BLaER1 treated with 17β-estradiol and CSF1 and Interleukin-3, amounts not matched to agents 10 nM and 100 nM (cell line): ENCODE data around the gene GSTP1.
A peak's percentile ranks its signal among the peaks of the same experiment; 100 is the strongest.
"Not testable (repeated sequence)": the region's sequence is repeated elsewhere in the genome, so short reads cannot be mapped to it uniquely, and the experiment has no call there.

ENCODE experiments used
- H3K27ac ChIP-seq, 11 experiments: shearing (Covaris generic); formaldehyde crosslinking; 2 replicates each; pipeline ENCODE4 v1.8.1; 2022
- H3K27me3 ChIP-seq, 11 experiments: shearing (Covaris generic); formaldehyde crosslinking; 2 replicates each; pipeline ENCODE4 v1.8.1; 2022
- H3K36me3 ChIP-seq, 11 experiments: shearing (Covaris generic); formaldehyde crosslinking; 2 replicates each; pipeline ENCODE4 v1.8.1; 2022
- H3K4me1 ChIP-seq, 10 experiments: shearing (Covaris generic); formaldehyde crosslinking; 2 replicates each; pipeline ENCODE4 v1.8.1; 2022
- H3K4me2 ChIP-seq, 11 experiments: shearing (Covaris generic); formaldehyde crosslinking; 2 replicates each; pipeline ENCODE4 v1.8.1; 2022
- H3K4me3 ChIP-seq, 10 experiments: shearing (Covaris generic); formaldehyde crosslinking; 2 replicates each; pipeline ENCODE4 v1.8.1; 2022
- H3K9ac ChIP-seq, 11 experiments: shearing (Covaris generic); formaldehyde crosslinking; 2 replicates each; pipeline ENCODE4 v1.8.1; 2022
- H3K9me3 ChIP-seq, 11 experiments: shearing (Covaris generic); formaldehyde crosslinking; replicated peaks in 1 of 11; 2 replicates each; pipeline ENCODE4 v1.8.1; 2022
- H4K20me1 ChIP-seq, 11 experiments: shearing (Covaris generic); formaldehyde crosslinking; 2 replicates each; pipeline ENCODE4 v1.8.1; 2022
- Cebpa-rat ChIP-seq, 11 experiments: shearing (Covaris generic); IDR thresholded peaks; 2 replicates each; pipeline ENCODE4 v1.8.1; 2022

GSTP1 gene

DNA sequence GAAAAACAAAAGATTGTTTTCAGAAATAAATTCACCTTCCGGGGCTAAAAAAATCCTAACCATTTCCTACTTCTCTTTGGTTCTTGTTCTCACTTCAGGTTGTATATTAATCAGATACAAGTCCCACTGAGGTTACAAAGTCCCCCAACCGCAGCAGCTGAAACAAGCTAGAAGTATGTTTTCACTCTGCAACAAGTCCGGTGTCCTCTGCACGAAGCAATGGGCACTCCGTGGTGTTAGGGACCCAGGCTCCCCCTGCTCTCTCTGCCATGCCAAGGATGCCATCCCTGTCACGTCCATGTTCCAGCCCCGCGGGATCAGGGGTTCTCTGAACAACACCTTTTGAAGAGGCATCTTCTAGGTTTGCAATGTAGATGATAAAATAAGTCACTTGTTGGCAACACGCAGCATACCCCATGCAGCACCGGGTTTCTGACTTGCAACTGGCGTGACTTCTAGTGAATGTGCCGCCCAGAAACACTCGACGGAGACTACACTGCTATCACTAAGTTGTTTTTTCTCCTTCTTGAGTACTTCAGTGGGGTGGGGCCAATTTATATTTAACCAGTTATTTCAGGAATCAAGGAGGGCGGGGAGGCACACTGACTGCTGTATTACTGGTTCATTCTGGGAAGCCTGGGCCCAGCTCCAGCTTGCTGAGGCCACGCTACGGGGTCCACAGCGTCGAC, 25.4 kb upstream of the GSTP1 start:
- no peak overlapping the region for H3K4me3 ChIP-seq
- H3K4me1 ChIP-seq = peaks cover 17 to 61% (median 39%) of the 10 kb centered on the region in 10 experiments
- no peaks in the 10 kb centered on the region for H3K27me3 ChIP-seq
- no peaks in the 10 kb centered on the region for H3K36me3 ChIP-seq
- TF ChIP-seq Cebpa-rat (IDR thresholded peaks at IDR 0.05) = no peak
- peaks cover 0 to 1% (median 0%) of the 10 kb centered on the region in 11 experiments; a peak in 1 of 22 replicates for H3K9me3 ChIP-seq
- peak overlapping the region; percentile 7 to 65 (median 45); a peak in 17 of 22 replicates for H3K4me2 ChIP-seq
- H4K20me1 ChIP-seq = no peaks in the 10 kb centered on the region
- no peak overlapping the region for H3K27ac ChIP-seq
- 0 out of 22 replicates have a peak overlapping the region, but pooled peaks of 1 of the 11 experiments have one; percentile 2 for H3K9ac ChIP-seq

DNA sequence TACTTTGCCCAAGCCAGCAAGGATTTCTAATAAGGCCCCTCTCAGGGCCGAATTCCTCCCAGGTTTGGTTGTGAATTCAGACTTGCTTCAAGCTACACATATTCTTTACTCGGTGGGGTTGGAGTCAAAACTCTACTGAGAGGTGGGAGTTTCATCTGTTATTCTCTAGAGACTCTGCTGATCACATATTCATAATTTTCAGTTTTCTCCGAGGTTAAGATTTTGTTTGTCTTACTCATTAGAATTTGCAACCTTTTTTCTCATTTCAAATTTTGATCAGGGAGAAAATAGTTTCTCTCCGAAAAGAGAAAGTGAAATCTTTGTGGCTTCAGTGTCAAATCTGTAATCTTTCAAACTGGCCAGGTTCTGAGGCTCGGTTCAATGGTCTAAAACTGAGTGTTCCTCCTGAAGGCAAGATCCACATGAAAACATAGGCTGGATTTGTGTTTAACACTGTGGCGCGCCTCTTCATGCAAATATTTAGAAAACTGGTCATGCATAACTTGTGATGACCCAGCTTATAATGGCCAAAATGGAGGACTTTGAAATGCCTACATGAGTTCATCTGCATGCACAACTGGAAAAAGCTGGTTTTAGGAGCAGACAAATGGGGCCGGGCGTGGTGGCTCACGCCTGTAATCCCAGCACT, 21.5 kb upstream of the GSTP1 start:
- Histone ChIP-seq H3K4me3 (peak overlapping the region in 3 of 10 experiments; percentile 6 to 12 (median 8); a peak in 3 of 20 replicates), H3K4me1 (peaks cover 17 to 66% (median 40%) of the 10 kb centered on the region in 10 experiments), H3K27me3 (no peaks in the 10 kb centered on the region), H3K36me3 (no peaks in the 10 kb centered on the region), H3K9ac (peak overlapping the region in 8 of 11 experiments; percentile 2 to 49 (median 40); a peak in 14 of 22 replicates), H3K4me2 (peak overlapping the region; percentile 50 to 80 (median 61)), H3K27ac (peak overlapping the region in 9 of 11 experiments; percentile 2 to 64 (median 41); a peak in 11 of 22 replicates), H3K9me3 (no peaks in the 10 kb centered on the region), H4K20me1 (no peaks in the 10 kb centered on the region)
- no peak for TF ChIP-seq Cebpa-rat (IDR thresholded peaks at IDR 0.05)

DNA sequence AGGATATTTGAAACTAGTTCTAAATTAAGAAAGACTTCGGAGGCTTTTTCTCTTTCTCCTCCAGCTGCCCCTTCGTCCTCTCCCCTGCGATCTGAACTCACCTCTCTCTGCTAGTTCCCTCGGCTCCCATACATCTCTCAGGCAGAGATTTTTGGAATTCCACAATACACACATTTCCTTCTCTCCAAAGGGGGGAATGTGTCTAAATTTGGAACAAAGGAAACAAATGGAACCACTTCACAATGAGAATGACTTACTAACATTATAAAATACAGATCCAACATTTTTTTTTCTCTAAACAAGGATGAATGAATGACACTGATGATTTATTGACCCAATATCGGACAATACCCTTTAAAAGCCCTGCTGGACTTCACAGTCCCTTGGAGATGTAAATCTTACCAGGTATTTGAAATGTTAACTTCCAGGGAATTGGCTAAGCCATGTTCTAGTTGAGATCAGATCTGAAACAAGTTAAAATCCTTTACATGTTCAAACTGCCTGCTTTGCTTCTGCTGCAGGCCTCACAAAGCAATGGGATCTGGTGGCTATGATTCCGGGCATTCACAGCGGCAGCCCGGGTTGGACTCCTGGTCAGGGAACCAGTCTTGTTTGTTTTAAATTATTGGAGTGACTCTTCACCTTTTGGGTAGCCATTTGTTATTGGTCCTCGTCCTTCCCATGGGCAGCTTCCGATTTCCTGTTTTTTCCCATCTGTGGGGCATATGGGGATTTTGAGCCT, 20.5 kb upstream of the GSTP1 start:
- H3K9ac ChIP-seq = peak overlapping the region in 1 of 11 experiments; percentile 7; a peak in 1 of 22 replicates
- peak overlapping the region in 4 of 11 experiments; percentile 40 to 64 (median 50); a peak in 5 of 22 replicates for H3K27ac ChIP-seq
- H3K36me3 ChIP-seq = no peaks in the 10 kb centered on the region
- H4K20me1 ChIP-seq = no peaks in the 10 kb centered on the region
- peak overlapping the region; percentile 50 to 80 (median 61); a peak in 20 of 22 replicates for H3K4me2 ChIP-seq
- peaks cover 16 to 60% (median 35%) of the 10 kb centered on the region in 10 experiments for H3K4me1 ChIP-seq
- no peaks in the 10 kb centered on the region for H3K9me3 ChIP-seq
- no peaks in the 10 kb centered on the region for H3K27me3 ChIP-seq
- no peak for TF ChIP-seq Cebpa-rat (IDR thresholded peaks at IDR 0.05)
- no peak overlapping the region for H3K4me3 ChIP-seq

DNA sequence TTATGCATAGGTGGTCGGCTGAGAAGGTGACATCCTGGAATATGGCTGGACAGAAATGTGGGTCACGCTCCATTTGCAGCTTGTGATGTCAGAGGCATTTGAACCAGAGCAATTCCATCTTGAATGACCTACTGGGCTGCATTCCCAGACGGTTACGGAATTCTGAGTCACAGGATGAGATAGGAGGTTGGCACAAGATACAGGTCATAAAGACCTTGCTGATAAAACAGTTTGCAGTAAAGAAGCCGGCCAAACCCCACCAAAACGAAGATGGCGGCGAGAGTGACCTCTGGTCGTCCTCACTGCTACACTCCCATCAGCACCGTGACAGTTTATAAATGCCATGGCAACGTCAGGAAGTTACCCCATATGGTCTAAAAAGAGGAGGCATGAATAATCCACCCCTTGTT, 19.9 kb upstream of the GSTP1 start:
- not testable (repeated sequence) for H3K27ac ChIP-seq, H3K9me3 ChIP-seq, H3K36me3 ChIP-seq, H4K20me1 ChIP-seq, H3K27me3 ChIP-seq, H3K9ac ChIP-seq, H3K4me3 ChIP-seq
- peaks cover 10 to 54% (median 29%) of the 10 kb centered on the region in 10 experiments for H3K4me1 ChIP-seq
- H3K4me2 ChIP-seq = peak overlapping the region in 4 of 11 experiments; percentile 61 to 80 (median 74); a peak in 4 of 22 replicates

DNA sequence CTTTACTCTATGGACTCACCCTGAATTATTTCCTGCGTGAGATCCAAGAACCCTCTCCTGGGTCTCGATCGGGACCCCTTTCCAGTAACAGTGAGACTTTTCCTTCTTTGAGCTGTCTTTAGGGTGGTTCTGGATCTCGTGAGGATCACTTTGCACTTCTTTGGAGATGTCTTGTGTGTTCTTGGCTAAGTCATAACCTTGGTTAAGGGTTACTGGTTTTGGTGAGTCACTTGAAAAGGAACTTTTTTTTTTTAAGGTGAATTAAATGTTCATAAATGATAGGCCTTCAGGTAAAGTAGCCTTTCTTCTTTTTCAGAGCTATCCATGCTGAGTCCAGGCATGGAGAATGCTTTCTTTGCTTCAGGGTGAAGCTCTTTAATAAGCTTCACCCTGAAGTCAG, 19.4 kb upstream of the GSTP1 start:
- H3K36me3 ChIP-seq = no peaks in the 10 kb centered on the region
- no peaks in the 10 kb centered on the region for H3K9me3 ChIP-seq
- H3K4me1 ChIP-seq = peaks cover 10 to 49% (median 25%) of the 10 kb centered on the region in 10 experiments
- H3K9ac ChIP-seq = no peak overlapping the region
- no peaks in the 10 kb centered on the region for H4K20me1 ChIP-seq
- no peak overlapping the region for H3K4me2 ChIP-seq
- no peak for TF ChIP-seq Cebpa-rat (IDR thresholded peaks at IDR 0.05)
- H3K27me3 ChIP-seq = no peaks in the 10 kb centered on the region
- H3K4me3 ChIP-seq = no peak overlapping the region
- no peak overlapping the region for H3K27ac ChIP-seq

DNA sequence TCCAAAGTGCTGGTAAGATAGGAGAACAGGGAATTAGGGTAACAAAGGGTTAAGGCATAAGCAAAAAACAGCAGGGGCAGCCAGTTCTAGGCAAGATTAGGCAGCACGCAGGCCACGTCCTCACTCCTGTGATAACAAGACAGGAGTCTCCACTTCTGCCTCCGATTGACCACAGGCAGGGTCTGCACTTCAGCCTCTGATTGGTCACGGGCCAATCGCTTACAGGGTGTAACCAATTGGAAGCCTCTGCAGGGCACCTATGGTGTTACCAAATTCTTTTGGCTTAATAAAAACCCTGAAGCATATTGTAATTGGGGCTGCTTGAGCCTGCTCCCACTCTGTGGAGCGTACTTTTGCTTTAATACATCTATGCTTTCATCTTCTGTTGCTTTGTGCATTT, 12.2 kb upstream of the GSTP1 start:
- Histone ChIP-seq H3K4me2 (no peak overlapping the region), H3K27ac (no peak overlapping the region)

DNA sequence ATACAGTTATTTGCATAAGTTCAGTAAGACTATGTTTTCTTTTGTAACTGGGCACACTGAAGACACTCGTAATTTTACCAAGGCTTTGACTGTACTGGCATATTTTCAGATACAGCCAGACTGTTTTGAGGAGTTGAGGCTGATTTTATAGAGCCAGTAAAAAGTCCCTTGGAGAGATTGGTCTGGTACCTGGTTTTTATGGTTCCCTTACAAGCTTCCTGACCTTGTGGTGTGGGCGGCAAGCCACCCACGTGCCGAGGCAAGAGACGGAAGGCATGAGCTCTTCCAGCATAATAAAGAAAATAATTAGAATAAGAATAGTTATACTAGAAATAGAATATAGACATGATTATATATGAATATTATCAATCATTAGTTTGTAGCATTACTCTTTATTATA, 11.3 kb upstream of the GSTP1 start:
- H3K27ac ChIP-seq = no peak overlapping the region
- H3K4me1 ChIP-seq = peaks cover 3 to 18% (median 8%) of the 10 kb centered on the region in 10 experiments; a peak in 15 of 20 replicates
- peak overlapping the region in 4 of 11 experiments; percentile 48 to 66 (median 62); a peak in 7 of 22 replicates for H3K4me2 ChIP-seq
- H4K20me1 ChIP-seq = no peaks in the 10 kb centered on the region
- no peak for TF ChIP-seq Cebpa-rat (IDR thresholded peaks at IDR 0.05)
- no peaks in the 10 kb centered on the region for H3K27me3 ChIP-seq
- H3K36me3 ChIP-seq = no peaks in the 10 kb centered on the region
- no peak overlapping the region for H3K9ac ChIP-seq
- H3K4me3 ChIP-seq = no peak overlapping the region
- H3K9me3 ChIP-seq = no peaks in the 10 kb centered on the region

More for the DNA sequence above, 12.2 kb upstream of the GSTP1 start:
- Histone ChIP-seq H4K20me1 (no peaks in the 10 kb centered on the region), H3K27me3 (no peaks in the 10 kb centered on the region), H3K4me3 (no peak overlapping the region), H3K36me3 (no peaks in the 10 kb centered on the region), H3K9me3 (no peaks in the 10 kb centered on the region), H3K9ac (no peak overlapping the region), H3K4me1 (peaks cover 3 to 15% (median 8%) of the 10 kb centered on the region in 10 experiments; a peak in 15 of 20 replicates)
- no peak for TF ChIP-seq Cebpa-rat (IDR thresholded peaks at IDR 0.05)

DNA sequence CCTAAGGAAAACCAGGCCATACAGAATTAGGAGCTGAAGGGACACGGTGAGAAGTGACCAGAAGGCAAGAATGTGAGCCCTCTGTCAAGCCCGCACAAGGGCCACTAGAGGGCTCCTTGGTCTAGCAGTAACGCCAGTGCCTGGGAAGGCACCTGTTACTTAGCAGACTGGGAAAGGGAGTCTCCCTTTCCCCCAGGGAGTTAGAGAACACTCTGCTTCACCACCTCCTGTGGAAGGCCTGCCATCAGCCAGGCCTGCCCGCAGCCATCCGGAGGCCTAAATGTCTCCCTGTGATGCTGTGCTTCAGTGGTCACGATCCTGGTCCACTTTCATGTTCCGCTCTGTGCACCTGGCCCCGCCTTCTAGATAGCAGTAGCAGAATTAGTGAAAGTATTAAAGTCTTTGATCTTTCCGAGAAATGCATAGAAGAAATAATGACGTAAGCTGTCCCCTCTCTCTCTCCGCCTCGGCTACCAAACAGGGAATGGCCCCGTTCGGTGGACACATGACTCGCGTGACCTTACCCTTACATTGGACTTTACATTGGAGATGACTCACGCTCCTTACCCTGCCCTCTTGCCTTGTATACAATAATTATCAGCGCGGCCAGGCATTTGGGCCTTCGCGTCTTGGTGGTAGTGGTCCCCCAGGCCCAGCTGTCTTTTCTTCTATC, 10.7 kb upstream of the GSTP1 start:
- no peaks in the 10 kb centered on the region for H3K36me3 ChIP-seq
- H3K27me3 ChIP-seq = no peaks in the 10 kb centered on the region
- H3K9me3 ChIP-seq = no peaks in the 10 kb centered on the region
- H3K4me2 ChIP-seq = peak overlapping the region; percentile 6 to 92 (median 61); a peak in 18 of 22 replicates
- no peak overlapping the region for H3K27ac ChIP-seq
- TF ChIP-seq Cebpa-rat (IDR thresholded peaks at IDR 0.05) = no peak
- peaks cover 3 to 24% (median 8%) of the 10 kb centered on the region in 10 experiments; a peak in 15 of 20 replicates for H3K4me1 ChIP-seq
- no peak overlapping the region; a peak in 1 of 22 replicates for H3K9ac ChIP-seq
- H4K20me1 ChIP-seq = no peaks in the 10 kb centered on the region
- 0 out of 20 replicates have a peak overlapping the region, but pooled peaks of 1 of the 10 experiments have one; percentile 18 for H3K4me3 ChIP-seq
